Stimulated activated naive B cell treated with anti-CD40 and anti-IgM and Interleukin-4, amounts not matched to agents 10 μg/mL and 1 μg/mL and 100 μg/mL, for 72 hours (primary cell): ENCODE data around the gene ALG12.

Source experiments
- ATAC-seq, 2 donors: fragments of 150-1000 bp; cut with Tn5 transposase; replicated peaks; 2 replicates each; pipeline ENCODE4 v1.10.0; 2021; ENCODE audit warnings: moderate library complexity in 1 of 2
- DNase-seq: peaks from one replicate; pipeline ENCODE4 v3.0.0; 2021
- H3K27ac Mint-ChIP-seq: one replicate; pipeline ENCODE4 v1.8.0; 2022; ENCODE audit warnings: mild to moderate bottlenecking, mixed read lengths
- H3K27me3 Mint-ChIP-seq, 2 donors: one replicate each; pipeline ENCODE4 v1.8.0; 2022; ENCODE audit warnings: mixed read lengths in 2 of 2
- H3K36me3 Mint-ChIP-seq, 2 donors: one replicate each; pipeline ENCODE4 v1.8.0; 2022; ENCODE audit warnings: mixed read lengths in 2 of 2, mild to moderate bottlenecking in 1 of 2
- H3K4me1 Mint-ChIP-seq, 2 donors: one replicate each; pipeline ENCODE4 v1.8.0; 2022; ENCODE audit warnings: mixed read lengths in 2 of 2, mild to moderate bottlenecking in 1 of 2
- H3K4me3 Mint-ChIP-seq, 2 donors: one replicate each; pipeline ENCODE4 v1.8.0; 2022; ENCODE audit warnings: mild to moderate bottlenecking in 2 of 2, mixed read lengths in 2 of 2, moderate library complexity in 1 of 2
- H3K9me3 Mint-ChIP-seq, 2 donors: one replicate each; pipeline ENCODE4 v1.8.0; 2022; ENCODE audit warnings: mixed read lengths in 2 of 2, mild to moderate bottlenecking in 1 of 2

ALG12 gene

DNA sequence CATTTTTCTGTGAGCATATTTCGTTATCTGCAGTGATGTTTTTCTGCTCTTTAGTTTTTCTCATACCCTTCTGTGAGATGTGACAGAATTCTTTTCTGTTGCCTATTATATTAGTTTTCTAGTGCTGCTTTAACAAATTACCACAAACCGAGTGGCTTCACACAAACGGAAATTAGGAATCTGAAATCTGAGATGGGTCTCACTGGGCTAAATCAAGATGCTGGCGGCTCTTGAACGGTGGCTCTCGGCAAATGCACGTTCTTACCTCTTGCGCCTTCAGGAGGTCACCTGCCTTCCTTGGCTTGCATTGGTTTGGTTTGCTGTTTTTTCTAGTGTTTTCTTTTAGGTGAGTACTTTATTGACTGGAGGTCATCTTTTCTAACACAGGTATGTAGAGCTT is 51.6 kb downstream of the ALG12 start:
- ATAC-seq (no peak), DNase-seq (no peak)
- Mint-ChIP-seq H3K4me3 (no peak overlapping the region), H3K36me3 (peaks cover 37 to 62% of the 10 kb centered on the region in 2 donors), H3K9me3 (peaks cover 17 to 22% of the 10 kb centered on the region in 2 donors), H3K27ac (no peak overlapping the region), H3K4me1 (peaks cover 4 to 31% of the 10 kb centered on the region in 2 donors), H3K27me3 (no peaks in the 10 kb centered on the region)

- ATAC-seq (no peak), DNase-seq (no peak)
- Mint-ChIP-seq H3K4me1 (peaks cover 5 to 36% of the 10 kb centered on the region in 2 donors), H3K27me3 (no peaks in the 10 kb centered on the region), H3K4me3 (no peak overlapping the region), H3K9me3 (peaks cover 17 to 22% of the 10 kb centered on the region in 2 donors), H3K27ac (no peak overlapping the region), H3K36me3 (peaks cover 38 to 62% of the 10 kb centered on the region in 2 donors)
Measured at GRCh38 chr22:49866134-49866533, 52.1 kb downstream of the ALG12 start.

- H3K4me1 Mint-ChIP-seq, result peaks cover 5 to 36% of the 10 kb centered on the region in 2 donors
- DNase-seq, result no peak
- no peak for ATAC-seq
- peaks cover 17 to 22% of the 10 kb centered on the region in 2 donors for H3K9me3 Mint-ChIP-seq
- H3K27me3 Mint-ChIP-seq, result no peaks in the 10 kb centered on the region
- peaks cover 38 to 57% of the 10 kb centered on the region in 2 donors for H3K36me3 Mint-ChIP-seq
- no peak overlapping the region for H3K27ac Mint-ChIP-seq
- H3K4me3 Mint-ChIP-seq, result no peak overlapping the region
Measured at GRCh38 chr22:49865156-49865555, 53.1 kb downstream of the ALG12 start.

DNA sequence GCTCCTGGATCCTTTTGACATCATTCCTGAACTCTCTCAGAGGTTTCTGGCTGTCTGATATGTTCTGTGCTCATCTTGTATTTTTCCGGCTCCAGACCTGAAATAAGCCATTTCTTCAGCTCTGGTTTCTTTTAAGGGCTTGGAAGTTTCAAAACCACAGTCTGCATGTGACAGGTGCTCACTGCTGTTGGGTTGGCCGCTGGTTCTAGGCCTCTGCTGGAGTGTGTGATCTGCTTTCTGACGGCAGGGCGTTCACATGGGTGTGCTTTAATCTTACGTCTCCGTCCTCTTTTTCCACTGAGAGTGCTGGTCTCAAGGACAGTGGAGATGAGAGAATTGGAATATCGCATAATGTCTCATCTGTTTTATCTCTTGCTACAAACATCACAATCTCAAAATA is 54.3 kb downstream of the ALG12 start:
- H3K27ac Mint-ChIP-seq, result no peak overlapping the region
- ATAC-seq (no peak), DNase-seq (no peak)
- peaks cover 7 to 40% of the 10 kb centered on the region in 2 donors for H3K4me1 Mint-ChIP-seq
- H3K36me3 Mint-ChIP-seq, result peaks cover 31 to 48% of the 10 kb centered on the region in 2 donors
- no peaks in the 10 kb centered on the region for H3K27me3 Mint-ChIP-seq
- H3K4me3 Mint-ChIP-seq, result no peak overlapping the region
- H3K9me3 Mint-ChIP-seq, result peaks cover 12 to 17% of the 10 kb centered on the region in 2 donors

- H3K9me3 Mint-ChIP-seq, result peaks cover 12 to 17% of the 10 kb centered on the region in 2 donors
- H3K27me3 Mint-ChIP-seq, result no peaks in the 10 kb centered on the region
- ATAC-seq (peak; percentile 80 to 84), DNase-seq (no peak)
- H3K27ac Mint-ChIP-seq, result peak overlapping the region; percentile 42
- H3K4me3 Mint-ChIP-seq, result no peak overlapping the region
- peaks cover 17 to 50% of the 10 kb centered on the region in 2 donors for H3K4me1 Mint-ChIP-seq
- peaks cover 27 to 36% of the 10 kb centered on the region in 2 donors for H3K36me3 Mint-ChIP-seq
Measured at GRCh38 chr22:49862496-49862776, 55.8 kb downstream of the ALG12 start.

DNA sequence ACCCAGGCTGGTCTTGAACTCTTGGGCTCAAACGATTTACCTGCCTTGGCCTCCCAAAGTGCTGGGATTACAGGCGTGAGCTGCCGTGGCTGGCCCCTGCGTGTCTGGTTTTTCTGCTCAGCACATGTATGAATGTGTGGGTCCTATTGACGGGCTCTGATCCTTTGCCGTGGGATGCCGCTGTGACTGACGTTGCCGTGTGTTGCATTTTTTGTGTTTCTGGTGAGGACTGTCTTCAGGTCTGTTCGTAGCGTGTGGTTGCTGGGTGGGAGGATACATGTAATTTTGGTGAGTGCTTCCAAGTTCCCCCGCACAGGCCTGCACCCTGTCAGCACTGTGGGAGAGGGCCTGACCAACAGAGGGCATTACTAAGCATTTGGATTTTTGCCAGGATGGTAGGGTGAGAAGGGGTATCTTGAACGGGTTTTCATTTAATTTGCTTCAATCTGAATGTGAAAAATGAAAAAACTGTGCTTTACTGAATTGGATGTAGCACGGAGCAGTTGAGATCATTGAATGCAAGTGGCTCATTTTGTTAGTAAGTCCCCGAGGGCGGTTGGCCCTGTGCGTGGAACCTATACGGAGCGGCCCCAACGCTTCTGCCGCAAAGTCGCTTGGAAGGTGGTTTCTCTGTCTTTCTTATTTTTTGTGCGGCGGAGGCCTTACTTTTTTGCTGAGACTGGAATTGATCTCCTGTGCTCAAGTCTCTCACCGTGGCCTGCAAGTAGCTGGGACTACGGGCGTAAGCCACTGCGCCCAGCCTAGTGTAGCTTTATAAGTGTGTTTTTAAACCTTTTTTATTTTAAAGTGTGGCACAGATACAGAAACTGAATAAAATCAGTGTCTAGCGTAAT is 56.4 kb downstream of the ALG12 start:
- H3K27me3 Mint-ChIP-seq, result no peaks in the 10 kb centered on the region
- H3K9me3 Mint-ChIP-seq, result peaks cover 10 to 13% of the 10 kb centered on the region in 2 donors
- DNase-seq, result no peak
- H3K4me1 Mint-ChIP-seq, result peaks cover 19 to 52% of the 10 kb centered on the region in 2 donors
- no peak for ATAC-seq
- H3K27ac Mint-ChIP-seq, result peak overlapping the region; percentile 42
- H3K4me3 Mint-ChIP-seq, result no peak overlapping the region
- peaks cover 21 to 33% of the 10 kb centered on the region in 2 donors for H3K36me3 Mint-ChIP-seq

- peaks cover 3 to 22% of the 10 kb centered on the region in 2 donors for H3K36me3 Mint-ChIP-seq
- no peak overlapping the region for H3K4me3 Mint-ChIP-seq
Measured at GRCh38 chr22:49858827-49859226, 59.4 kb downstream of the ALG12 start.

GRCh38 chr22:49856766-49857618 is 61.2 kb downstream of the ALG12 start:
- no peaks in the 10 kb centered on the region for H3K9me3 Mint-ChIP-seq
- ATAC-seq (no peak), DNase-seq (no peak)
- no peak overlapping the region for H3K4me3 Mint-ChIP-seq
- peaks cover 36 to 53% of the 10 kb centered on the region in 2 donors for H3K4me1 Mint-ChIP-seq
- peaks cover 3 to 19% of the 10 kb centered on the region in 2 donors for H3K36me3 Mint-ChIP-seq
- no peak overlapping the region for H3K27ac Mint-ChIP-seq
- no peaks in the 10 kb centered on the region for H3K27me3 Mint-ChIP-seq

More at GRCh38 chr22:49858827-49859226, 59.4 kb downstream of the ALG12 start:
- DNase-seq (no peak), ATAC-seq (no peak)
- H3K9me3 Mint-ChIP-seq, result no peaks in the 10 kb centered on the region
- peaks cover 36 to 68% of the 10 kb centered on the region in 2 donors for H3K4me1 Mint-ChIP-seq
- no peak overlapping the region for H3K27ac Mint-ChIP-seq
- H3K27me3 Mint-ChIP-seq, result no peaks in the 10 kb centered on the region

- peaks cover 0 to 19% of the 10 kb centered on the region in 2 donors for H3K36me3 Mint-ChIP-seq
- peak overlapping the region; percentile 56 for H3K27ac Mint-ChIP-seq
- peaks cover 37 to 52% of the 10 kb centered on the region in 2 donors for H3K4me1 Mint-ChIP-seq
- H3K27me3 Mint-ChIP-seq, result peaks cover 5 to 6% of the 10 kb centered on the region in 2 donors
- H3K4me3 Mint-ChIP-seq, result peak overlapping the region in 1 of 2 donors; percentile 36
- H3K9me3 Mint-ChIP-seq, result no peaks in the 10 kb centered on the region
- ATAC-seq (no peak), DNase-seq (no peak)
Measured at GRCh38 chr22:49856343-49856742, 61.9 kb downstream of the ALG12 start.

DNA sequence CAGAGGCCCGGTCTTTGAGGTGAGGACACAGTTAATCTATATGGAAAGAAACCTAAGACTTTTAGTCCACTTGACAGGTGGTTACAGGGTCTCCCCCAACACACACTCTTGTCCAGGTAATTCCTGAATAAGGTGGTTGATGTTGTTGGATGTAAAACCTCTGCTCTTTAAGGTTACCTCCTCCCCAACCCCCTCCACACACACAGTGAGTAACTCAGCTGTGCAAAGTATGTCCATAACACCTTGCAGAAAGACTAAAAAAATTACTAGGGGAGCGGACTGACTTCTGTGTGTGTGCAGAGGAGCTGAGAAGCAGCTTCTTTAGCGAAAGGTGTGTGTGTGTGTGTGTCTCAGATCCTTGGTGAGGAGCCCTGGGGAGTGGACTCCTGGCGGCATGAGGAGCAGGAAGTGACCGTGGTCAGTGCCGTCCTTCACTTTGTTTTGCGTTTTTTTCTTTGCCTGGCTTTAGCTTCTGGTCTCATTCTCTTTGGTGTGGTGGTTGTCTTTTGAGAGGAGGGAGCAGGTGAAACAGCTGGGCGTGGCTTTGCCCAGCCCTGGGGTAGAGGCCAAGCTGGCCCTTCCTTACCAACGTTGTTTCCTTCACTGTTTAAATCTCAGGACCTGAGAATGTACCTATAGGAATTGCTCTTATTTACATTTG is 62.9 kb downstream of the ALG12 start:
- H3K27me3 Mint-ChIP-seq, result peaks cover 15 to 16% of the 10 kb centered on the region in 2 donors
- DNase-seq, result no peak
- H3K4me1 Mint-ChIP-seq, result peaks cover 38 to 49% of the 10 kb centered on the region in 2 donors
- H3K36me3 Mint-ChIP-seq, result peaks cover 0 to 19% of the 10 kb centered on the region in 2 donors
- peak overlapping the region; percentile 94 to 96 for H3K4me3 Mint-ChIP-seq
- ATAC-seq, result no peak
- H3K9me3 Mint-ChIP-seq, result no peaks in the 10 kb centered on the region
- peak overlapping the region; percentile 31 for H3K27ac Mint-ChIP-seq

DNA sequence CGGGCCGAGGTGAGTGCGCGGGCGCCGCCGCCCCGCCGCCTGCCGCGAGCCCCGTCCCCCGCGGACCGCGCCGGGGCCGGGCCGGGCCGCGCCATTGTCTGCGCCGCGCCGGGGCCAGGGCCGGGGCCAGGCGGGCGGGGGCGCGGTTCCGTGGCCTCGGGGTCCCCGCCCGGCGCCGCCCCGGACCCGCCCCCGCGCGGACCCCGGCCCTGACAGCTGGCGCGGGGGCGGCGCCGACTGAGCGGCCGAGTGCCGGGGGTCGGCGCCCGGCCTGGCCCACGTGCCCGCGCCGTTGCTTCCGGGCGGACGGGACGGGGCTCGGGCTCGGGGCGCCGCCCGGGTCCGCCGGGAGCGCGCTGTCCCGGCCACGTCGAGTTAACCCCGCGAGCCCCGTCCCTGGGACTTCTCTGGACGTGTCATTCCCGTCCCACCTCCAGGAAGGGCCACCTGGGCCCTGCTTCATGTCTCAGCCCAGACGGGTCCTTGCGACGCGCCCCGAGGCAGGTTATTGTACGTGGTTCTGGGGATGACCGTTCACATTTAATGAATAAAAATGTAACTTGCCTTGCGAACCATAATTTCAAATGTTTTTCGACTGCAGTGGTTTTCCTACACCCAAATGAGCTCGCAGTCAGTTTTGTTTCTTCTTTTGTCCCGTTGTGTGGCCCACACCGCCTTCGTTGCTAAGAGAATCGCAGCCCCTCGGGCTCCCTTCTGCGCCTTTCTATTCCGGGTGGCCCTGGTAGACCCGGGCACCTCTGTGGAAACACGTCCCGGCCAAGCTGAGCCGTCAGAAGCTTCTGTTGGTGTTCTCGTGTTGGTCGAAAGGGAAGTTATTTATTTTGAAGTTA is 64.0 kb downstream of the ALG12 start:
- ATAC-seq, result peak; percentile 40 to 47
- H3K4me1 Mint-ChIP-seq, result peaks cover 38 to 57% of the 10 kb centered on the region in 2 donors
- peak overlapping the region; percentile 94 to 96 for H3K4me3 Mint-ChIP-seq
- no peaks in the 10 kb centered on the region for H3K9me3 Mint-ChIP-seq
- no peak for DNase-seq
- peaks cover 0 to 18% of the 10 kb centered on the region in 2 donors for H3K36me3 Mint-ChIP-seq
- peak overlapping the region; percentile 97 for H3K27ac Mint-ChIP-seq
- H3K27me3 Mint-ChIP-seq, result peaks cover 21 to 24% of the 10 kb centered on the region in 2 donors

GRCh38 chr22:49852898-49853894 is 65.0 kb downstream of the ALG12 start, which contains the start of gene ZBED4:
Gene ZBED4 (plus strand): TSS chr22:49853844. CDS start chr22:49883663, 29,819 bp downstream.
- Mint-ChIP-seq H3K27me3 (peaks cover 23 to 28% of the 10 kb centered on the region in 2 donors), H3K4me1 (peaks cover 32 to 47% of the 10 kb centered on the region in 2 donors), H3K9me3 (no peaks in the 10 kb centered on the region), H3K36me3 (peaks cover 0 to 14% of the 10 kb centered on the region in 2 donors), H3K4me3 (peak within 1 kb of the TSS; percentile 94 to 96), H3K27ac (peak within 1 kb of the TSS; percentile 97)
- ATAC-seq (peak; percentile 87 to 88), DNase-seq (peak; percentile 99)
